ENCODE data around the gene GTPBP4.
A peak's percentile ranks its signal among the peaks of the same experiment; 100 is the strongest.

GTPBP4 gene

DNA sequence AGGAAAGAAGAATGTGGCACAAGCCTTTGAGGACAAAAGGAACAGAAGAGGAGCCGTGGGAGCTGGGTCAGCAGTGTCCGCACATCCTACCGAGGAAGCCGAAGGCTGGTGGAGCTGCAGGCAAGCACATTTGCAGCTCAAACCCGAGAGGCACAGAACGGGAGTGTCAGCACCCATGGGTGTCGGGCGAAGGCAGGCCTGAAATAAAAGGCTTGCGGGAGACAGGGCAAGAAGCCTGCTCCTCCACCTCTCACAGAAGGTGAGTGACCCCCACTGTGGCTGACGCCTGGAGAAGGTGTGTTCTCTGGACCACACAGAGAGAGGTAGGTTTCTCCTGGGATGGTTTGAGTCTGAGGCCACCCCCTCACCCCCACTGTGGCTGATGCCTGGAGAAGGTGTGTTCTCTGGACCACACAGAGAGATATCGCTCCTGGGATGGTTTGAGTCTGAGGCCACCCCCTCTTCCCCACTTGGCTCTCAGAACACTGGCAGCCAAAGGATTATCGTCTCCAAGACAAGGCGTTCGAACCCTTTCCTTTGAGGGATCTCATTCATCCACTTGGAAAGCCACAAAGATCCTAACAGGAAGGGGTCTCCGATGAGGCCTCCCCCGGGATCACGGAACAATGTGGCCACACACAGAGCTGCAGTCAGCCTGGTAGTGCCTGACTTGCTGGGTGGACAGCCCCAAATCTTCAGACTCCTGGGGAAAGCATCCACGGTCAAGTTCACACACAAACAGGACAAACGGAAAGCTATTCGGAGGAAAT lies 21.6 kb upstream of the GTPBP4 start:
- DNase-seq (ENCODE audit: low spot score): no peak

DNA sequence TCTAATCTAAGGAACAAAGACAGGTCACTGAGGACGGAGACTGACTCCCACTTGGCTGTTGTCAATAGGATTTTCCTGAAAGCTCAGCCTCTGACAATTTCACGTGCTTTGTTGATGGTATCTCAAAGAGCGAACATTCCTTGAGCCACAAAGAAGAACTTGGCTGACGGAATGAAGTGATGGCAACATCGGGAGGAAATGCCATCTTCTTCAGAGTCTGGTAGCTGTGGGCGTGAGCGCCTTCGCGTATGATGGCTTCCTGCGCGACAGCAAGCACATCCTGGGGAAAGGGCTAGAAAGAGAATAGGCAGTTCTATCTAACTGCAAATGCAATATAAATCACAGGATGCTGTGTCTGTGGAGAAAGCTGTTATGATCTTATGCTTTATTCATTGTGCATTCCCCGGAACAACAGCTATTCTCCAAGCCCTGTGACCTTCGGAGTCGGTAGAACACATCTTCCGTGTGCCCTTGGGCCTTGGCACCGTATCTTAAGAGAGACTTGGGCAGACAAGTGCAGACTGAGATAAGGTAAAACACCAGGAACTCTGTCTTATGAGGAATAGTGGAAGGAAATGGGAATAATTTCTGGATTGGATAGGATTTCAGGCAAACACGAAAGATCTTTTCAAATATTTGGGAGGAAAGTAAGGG lies 19.6 kb upstream of the GTPBP4 start:
- DNase-seq (ENCODE audit: low spot score): no peak

DNA sequence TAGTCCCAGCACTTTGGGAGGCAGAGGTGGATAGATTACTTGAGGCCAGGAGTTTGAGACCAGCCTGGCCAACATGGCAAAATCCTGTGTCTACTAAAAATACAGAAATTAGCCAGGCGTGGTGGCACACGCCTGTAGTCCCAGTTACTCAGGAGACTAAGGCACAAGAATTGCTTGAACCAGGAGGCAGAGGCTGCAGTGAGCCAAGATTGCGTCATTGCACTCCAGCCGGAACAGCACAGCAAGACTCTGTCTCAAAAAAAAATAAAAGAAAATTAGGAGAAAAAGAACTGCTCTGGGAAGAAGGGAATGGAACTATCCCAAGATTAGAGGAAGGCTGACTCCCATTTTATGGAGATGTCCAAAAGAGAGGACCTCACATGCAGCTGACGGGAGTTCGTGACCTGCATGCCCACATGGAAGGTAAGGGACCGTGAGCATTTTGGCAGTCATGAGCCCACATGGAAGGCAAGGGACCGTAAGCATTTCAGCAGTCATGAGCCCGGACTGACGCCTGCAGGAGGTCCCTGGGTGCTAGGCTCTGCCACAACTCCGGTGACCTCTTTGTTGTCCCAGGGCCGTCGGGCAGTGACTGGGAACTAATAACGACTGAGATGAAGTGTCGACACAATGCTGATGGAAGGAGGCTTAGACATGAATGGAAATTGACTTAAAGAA lies 18.6 kb upstream of the GTPBP4 start:
- no peak for DNase-seq (ENCODE audit: low spot score)

DNA sequence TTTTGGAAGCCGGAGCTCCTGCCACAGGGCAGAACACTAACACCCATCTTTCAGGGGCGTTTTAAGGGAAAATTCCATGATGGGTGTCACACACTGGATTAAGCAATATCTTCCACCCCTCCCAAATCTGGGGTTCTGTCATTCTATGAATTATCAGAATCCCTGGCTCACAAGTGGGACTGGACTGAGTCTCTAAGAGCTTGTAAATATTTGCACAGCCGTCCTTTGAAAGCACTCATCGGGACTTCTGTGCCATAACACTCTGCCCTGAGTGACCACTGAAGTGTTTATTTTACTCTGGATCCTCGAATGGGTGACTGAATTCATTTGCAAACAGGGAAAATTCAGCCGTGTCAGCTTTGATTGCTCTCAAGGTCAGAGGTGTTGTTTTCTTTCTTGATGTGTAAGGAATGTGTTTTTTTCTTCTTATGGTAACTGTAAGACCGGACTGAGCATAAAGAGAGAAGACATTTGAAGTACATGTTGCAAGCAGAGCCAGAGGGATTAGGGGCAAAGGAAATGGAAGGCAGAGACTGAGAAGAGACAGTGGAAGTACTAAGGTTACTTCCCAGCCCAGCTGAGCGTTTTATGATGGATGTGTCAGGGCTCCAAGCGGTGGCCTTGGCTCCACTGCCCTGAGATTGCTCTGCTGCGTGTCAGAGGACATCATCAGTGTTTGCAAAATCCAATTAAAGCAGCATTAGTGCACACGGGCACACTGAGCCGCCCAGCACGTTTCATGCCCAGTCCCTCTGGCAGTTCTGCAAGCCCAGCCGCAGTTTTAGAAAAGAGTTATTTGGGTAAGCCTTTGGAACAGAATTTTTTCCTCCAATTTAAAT lies 17.7 kb upstream of the GTPBP4 start:
- no peak for DNase-seq (ENCODE audit: low spot score)

DNA sequence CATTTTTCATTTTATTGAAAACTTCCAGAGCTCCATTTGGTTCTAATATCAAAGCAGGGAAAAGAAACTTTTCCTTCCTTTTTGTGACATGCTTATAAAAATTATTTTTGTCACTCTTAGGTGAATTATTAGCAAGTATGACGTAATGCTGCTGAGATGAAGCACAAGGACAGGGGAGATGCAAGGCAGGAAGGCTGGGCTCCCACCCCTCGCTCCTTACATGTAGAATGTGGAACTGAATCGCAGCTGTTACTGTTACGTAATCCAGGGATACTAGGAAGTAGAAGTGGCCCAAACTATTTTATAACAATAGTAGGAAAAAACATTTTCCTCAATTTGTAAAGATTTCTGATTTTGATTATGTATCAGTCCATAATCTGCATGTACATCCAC lies 17.1 kb upstream of the GTPBP4 start:
- DNase-seq (ENCODE audit: low spot score): peak; percentile 12

DNA sequence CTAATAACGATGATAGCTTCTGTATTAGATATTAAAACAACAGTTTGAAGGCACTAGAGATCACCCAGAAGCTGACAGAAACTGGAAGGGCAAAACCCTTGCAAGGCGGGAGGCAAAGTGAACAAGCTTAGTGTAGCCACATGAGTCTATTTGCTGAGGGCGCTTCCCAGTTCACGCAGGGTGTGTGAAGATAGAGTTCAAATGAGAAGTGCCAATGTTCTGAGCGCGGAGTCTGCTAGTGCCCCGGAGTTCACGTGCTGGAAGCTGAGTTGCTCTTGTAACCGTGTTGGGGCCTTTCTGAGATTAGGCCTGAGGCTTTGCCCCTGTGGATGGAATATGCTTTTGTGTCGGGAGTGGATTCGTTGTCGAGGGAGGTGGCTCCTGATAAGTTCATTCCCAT lies 16.6 kb upstream of the GTPBP4 start:
- DNase-seq (ENCODE audit: low spot score): no peak

DNA sequence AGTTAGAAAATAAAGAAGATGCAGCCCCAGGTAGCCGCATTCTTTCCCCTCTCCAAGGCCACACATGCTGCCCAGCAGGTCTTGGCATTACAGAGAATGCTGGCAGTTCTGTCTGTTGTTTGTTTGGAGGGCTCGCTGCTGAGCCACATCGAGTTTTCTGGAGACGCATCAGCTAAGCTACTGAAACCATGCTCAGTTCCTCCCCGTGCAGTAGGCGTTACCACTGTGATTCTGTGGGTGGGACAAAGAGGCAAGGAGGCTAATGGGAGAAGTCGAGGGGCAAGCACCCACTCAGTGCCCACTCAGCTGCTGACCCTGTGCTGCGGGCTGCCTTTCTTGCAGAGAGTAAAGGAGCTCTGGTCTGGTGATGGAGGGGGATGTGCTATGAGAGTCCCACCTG lies 15.5 kb upstream of the GTPBP4 start:
- DNase-seq (ENCODE audit: low spot score): no peak

DNA sequence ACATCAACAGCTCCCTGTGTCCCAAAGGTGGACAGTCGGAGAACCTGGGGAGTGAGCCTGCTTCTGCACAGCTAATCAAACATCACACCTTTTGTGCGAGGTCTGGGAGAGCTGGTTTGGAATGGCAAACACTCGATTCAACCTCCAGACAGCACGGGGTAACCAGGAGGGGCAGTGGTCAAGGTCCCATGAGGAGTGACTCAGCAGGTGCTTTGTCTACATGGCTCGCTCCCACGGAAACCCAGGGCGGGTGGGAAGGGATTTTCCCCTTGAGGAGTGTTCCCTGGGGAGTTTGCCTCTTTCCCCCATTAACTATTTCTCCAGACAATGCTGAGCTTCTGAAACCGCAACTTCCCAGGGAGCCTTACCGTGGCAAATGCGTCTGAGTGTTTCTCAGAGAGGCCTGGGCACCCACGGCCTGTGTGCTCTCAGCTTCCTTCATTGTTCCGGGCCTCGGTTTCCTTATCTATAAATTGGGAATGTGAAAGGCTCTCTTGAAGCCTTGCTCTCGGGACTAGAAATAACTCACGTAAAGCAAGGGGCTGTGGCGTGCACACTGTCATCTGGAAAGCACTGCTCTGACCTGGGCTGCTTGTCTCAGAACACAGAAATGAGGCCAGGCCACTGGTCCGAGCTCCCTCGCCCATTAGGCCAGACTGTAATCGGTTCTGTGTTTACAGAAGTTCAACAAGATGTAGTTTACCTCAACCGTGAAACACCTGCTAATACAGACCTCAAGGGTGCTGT lies 14.0 kb upstream of the GTPBP4 start:
- DNase-seq (ENCODE audit: low spot score): no peak

DNA sequence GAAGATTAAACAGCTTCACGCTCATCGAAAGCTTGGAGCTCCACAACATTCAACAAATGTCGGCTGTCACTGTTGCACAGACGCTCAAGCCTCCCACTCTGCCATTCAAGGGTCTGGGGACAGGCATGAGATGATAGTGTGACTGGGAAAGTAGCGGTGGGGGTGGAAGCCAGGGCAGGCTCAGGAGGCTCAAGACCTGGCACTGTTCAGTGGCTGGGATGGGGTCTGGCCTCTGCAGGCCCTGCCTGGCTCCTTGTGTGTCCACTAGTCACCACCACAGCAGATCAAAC lies 13.5 kb upstream of the GTPBP4 start:
- DNase-seq (ENCODE audit: low spot score): no peak

DNA sequence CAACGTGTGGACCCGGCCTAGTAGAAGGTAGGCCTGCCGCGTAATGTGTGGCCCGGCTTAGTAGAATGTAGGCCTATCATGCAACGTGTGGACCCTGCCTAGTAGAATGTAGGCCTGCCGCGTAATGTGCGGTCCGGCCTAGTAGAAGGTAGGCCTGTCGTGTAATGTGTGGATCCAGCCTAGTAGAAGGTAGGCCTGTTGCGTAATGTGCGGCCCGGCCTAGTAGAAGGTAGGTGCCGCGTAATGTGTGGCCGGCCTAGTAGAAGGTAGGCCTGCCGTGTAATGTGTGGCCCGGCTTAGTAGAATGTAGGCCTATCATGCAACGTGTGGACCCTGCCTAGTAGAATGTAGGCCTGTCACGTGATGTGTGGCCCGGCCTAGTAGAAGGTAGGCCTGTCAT lies 11.9 kb upstream of the GTPBP4 start:
- DNase-seq (ENCODE audit: low spot score): no peak

DNA sequence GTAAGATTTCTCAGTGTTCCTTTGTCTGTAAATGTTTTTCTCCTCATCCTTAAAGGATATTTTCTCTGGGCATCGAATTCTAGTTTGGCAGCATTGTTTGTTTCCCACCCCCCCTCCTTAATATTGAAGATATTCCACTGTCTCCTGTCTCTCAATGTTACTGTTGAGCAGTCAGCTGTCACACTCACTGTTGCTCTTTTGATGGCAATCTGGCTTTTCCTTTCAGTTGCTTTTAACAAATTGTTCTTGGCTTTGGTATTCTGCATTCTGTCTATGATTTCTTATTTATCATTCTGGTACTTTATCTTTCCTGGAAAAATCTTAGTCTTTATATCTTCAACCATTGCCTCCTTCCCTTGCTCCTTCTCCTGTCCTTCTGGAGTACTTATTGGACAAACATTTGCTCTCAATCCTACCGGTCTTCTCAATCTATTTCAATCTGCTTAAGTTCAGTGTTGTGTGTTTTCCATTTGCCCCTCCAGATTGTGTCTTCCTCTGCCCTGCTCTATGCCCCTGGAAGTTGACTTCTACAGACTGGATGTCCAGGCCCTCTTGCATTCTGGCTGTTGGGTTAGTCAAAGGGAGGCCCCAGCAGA lies 9.3 kb upstream of the GTPBP4 start:
- no peak for DNase-seq (ENCODE audit: low spot score)

DNA sequence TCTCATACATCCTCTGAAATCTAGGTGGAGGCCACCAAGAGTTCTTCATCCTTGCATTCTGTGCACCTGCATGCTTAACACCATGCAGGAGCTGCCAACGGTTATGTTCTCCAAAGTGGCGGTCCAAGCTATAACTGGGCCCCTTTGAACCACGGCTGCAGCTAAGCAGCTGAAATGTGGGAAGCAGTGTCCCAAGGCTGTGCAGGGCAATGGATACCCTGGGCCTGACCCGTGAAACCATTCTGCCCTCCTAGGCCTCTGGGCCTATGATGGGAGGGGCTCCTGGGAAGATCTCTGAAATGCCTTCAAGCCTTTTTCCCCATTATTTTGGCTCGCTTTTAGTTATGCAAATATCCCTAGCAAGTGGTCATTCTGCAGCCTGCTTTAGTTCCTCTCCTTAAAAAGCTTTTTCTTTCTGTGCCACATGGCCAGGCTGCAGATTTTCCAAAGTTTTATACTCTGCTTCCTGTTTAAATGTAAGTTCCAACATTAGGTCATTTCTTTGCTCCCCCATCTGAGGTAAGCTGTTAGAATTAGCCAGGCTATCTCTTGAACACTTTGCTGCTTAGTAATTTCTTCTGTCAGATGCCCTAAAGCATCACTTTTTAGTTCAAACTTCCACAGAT lies 7.7 kb upstream of the GTPBP4 start:
- no peak for DNase-seq (ENCODE audit: low spot score)

DNA sequence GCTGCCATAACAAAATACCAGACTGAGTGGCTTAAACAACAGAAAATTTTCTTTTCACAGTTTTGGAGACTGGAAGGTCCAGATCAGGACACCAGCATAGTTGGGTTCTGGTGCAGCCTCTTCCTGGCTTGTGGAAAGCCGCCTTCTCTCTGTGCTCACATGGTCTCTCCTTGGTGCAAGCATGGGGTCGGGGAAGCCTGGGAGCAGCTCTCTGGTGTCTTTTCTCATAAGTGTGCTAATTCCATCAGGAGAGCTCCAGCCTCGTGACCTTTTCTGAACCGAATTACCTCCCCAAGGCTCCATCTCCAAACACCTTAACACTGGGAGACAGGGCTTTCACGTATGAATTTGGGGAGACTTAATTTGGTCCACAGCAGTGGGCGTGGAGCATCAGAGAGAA lies 4.8 kb upstream of the GTPBP4 start:
- DNase-seq (ENCODE audit: low spot score): no peak

DNA sequence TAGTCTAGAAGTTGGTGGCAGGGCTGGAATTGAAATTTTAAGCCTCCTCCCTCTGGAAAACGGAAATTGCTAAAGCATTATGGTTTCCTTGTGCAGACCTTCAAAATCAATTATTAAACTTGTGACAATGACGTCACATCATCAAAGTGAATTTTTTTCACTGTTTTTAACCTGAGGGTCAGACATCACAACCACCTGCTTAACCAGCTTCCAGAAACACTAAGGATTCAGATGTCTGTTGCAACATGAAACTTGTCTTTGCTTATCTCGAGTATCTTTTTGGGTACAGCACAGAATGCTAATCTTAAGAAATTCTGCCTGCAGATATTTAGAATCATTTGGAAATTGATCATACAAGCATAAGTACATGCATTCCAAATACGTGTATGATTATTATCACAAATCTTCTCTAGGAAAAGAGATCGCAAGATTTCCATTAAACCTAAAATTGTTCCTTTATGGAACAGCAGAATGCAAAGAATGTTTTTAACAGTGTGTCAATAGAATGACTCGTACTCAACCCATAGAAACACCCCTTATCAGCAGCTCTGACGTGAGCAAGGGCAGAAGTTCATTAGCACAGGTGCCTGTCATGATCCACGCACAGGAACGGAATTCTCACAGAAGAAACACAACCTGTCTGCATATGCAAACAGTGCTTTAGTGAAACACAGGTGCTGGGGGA lies 4.1 kb upstream of the GTPBP4 start:
- no peak for DNase-seq (ENCODE audit: low spot score)

DNA sequence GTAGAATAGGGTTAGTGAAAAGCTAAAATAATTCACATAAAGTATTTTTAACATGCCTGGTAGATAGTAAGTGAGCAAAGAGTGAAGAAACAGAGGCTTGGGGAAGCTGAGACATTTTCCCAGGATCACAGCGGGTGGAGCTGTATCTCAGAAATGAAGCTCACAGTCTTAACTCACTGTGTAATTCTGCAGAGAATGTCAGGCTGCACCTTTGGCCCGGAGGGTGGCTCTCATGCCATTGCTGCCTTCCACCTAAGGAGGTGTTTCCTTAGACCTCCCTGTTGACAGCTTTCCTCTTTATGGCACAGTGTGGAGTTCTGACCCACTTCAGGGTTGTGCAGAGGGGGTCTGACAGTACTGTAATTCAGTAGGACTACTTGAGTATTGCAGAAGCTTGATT lies 2.9 kb upstream of the GTPBP4 start:
- DNase-seq (ENCODE audit: low spot score): no peak

DNA sequence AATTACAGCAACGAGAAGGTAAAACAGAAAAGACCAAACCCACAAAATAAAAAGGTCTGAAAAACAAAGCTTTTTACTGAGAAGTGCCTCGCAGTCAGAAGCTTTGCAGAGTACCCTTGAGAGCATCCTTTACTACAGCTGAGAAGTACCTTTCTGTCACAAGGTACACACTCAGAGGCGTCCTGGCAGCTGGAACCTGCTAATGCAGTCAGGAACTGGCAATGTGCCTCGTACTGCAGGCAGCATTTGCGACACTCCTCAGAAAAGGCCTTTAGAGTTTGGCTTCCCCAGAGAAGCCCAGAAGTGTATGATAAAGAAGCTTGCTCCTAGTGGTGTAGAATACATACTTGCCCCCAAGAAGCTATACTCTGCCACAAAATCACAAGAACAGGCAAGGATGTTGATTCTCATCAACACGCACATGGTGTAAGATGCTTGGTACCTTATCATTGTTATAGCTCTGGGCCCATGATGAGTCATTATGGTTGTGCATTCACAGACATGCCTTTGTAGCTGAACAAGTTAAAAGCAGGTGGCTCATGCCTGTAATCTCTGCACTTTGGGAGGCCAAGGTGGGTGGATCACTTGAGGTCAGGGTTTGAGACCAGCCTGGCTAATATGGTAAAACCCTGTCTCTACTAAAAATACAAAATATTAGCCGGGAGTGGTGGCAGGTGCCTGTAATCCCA lies 2.0 kb upstream of the GTPBP4 start:
- no peak for DNase-seq (ENCODE audit: low spot score)

DNA sequence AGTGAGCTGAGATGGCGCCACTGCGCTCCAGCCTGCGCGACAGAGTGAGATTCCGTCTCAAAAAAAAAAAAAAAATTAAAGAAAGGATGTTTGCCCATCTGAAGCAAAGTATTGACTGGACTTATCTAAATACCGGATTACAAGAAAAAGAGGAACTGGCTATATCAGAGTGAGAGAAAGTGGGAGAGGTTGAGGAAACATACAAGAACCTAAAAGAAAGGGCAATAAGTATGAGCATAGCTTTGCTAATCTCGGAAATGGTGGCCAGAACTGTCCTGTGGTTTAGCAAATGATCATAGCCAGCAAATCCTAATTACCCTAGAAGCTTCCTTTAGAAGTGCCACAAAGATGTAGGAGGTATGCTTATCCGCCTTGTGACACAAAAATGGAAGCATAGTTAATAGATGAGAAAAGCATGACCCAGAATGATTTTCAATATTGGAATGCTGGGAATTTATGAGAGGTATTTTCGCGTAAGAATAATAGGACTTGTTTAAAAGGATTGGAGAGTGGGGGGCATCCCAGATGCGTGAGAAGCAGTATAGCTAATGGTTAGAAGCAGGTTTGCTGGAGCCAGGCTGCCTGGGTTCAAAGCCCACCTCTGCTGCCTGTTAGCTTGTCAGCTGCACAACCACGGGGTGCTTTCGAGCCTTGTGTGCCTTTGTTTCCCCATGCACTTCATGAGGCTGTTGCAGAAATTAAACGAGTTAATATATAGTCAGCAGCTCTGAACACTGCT lies 1.2 kb upstream of the GTPBP4 start:
- no peak for DNase-seq (ENCODE audit: low spot score)

DNA sequence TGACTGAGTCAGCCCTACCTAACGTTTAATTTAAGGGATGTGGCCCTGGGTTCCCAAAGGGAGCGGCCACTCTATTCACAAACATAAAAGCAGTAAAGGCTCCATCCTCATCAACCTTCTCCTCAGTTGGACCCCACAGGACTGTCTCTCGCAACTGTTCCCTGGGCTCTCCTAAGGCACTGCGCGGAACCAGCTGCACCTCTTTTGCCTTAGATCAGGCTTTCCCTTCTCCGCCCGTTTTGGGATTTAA lies 689 bp upstream of the GTPBP4 start:
- no peak for DNase-seq (ENCODE audit: low spot score)

Measured in globus pallidus (tissue), 1 donor.